GM21737 (cell line): ENCODE data around the gene CLDN19.
"Not testable (repeated sequence)": the region's sequence is repeated elsewhere in the genome, so short reads cannot be mapped to it uniquely, and the experiment has no call there.

Source experiments
- ATAC-seq: cut with Tn5 transposase; IDR thresholded peaks from one replicate; pipeline ENCODE4 v1.9.1; 2021; ENCODE audit warnings: mild to moderate bottlenecking, moderate library complexity; ENCODE audit not compliant: unreplicated experiment

The CLDN19 gene

DNA sequence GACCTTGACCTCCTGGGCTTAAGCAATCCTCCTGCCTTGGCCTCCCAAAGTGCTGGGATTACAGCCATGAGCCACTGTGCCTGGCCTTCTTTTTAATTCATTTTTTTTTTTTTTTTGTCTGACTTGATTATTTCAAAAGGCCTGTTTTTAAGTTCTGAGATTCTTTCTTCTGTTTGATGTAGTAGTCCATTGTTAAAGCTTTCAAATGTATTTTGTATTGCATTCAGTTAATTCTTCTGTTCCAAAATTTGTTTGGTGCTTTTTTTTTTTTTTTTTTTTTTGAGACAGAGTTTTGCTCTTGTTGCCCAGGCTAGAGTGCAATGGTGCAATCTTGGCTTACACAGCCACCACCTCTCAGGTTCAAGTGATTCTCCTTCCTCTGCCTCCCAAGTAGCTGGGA, 25.6 kb downstream of the CLDN19 start:
- not testable (repeated sequence) for ATAC-seq

DNA sequence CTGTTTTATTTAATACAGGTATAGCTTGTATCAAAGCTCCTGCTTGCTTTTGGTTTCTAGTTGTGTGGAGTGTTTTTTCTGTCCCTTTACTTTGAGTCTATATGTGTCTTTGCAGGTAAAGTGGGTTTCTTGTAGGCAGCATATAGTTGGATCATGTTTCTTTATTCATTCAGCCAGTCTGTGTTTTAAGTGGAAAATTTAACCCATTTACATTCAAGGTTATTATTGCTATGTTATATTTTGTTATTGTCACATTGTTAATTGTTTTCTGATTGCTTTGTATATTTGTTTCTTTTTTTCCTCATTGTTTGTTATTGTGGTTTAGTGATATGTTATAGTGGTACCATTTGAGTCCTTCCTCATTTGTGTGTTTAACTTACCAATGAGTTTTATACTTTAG, 26.7 kb downstream of the CLDN19 start:
- ATAC-seq = no peak

DNA sequence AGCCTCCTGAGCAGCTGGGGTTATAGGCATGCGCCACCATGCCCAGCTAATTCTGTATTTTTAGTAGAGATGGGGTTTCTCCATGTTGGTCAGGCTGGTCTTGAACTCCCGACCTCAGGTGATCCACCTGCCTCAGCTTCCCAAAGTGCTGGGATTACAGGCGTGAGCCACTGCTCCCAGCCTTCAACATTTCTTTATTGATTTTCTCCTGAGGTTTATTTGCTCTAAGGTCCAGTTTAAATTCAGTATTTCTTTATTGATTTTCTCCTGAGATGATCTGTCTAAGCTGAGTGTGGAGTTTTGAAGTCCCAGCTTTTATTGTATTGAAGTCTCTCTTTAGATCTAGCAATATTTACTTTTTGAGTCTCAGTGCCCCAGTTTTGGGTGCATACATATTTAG, 27.2 kb downstream of the CLDN19 start:
- not testable (repeated sequence) for ATAC-seq

DNA sequence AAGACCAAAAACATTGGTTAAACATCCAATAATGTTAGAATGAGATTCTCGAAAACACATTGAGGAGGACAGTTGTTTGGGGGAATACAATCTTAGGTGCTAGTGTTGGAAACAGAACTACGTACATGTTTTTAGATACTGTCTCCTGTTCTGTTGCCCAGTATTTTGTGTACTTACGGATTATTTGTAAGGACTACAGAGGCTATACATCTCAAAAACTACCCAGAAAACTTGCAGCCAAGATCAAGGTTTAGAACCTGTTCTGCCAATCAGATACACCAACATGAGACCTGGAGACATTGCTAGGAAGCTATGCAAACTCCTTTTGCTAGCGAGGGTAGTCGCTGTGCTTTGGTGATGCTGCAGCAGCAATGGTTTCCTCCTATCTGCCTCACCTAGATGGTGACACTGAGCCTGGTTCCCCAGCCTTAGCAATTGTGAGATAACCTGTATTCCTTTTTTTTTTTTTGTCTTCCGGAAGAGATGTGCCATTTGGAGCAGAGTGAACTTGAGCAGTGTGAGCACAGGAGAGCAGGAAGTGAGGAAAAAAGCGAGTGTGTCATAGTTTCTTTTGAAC, 36.1 kb downstream of the CLDN19 start:
- no peak for ATAC-seq

DNA sequence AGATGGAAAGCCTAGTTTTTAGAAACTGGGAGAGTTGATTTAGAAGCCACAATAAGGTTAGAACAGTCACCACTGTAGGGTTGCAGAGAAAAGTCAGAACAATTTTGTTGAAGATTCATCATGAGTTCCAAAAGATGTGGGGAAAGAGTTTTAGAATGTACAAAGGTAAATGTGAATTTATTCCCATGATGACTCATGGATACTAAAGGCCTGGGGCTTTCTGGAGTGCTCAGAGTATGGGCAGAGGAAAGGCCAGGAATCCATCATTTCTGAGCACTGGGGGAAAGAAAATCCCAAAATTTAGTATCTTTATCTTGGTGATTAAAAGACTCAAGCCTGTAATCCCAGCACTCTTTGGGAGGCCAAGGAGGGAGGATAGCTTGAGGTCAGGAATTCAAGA, 40.0 kb downstream of the CLDN19 start:
- no peak for ATAC-seq

DNA sequence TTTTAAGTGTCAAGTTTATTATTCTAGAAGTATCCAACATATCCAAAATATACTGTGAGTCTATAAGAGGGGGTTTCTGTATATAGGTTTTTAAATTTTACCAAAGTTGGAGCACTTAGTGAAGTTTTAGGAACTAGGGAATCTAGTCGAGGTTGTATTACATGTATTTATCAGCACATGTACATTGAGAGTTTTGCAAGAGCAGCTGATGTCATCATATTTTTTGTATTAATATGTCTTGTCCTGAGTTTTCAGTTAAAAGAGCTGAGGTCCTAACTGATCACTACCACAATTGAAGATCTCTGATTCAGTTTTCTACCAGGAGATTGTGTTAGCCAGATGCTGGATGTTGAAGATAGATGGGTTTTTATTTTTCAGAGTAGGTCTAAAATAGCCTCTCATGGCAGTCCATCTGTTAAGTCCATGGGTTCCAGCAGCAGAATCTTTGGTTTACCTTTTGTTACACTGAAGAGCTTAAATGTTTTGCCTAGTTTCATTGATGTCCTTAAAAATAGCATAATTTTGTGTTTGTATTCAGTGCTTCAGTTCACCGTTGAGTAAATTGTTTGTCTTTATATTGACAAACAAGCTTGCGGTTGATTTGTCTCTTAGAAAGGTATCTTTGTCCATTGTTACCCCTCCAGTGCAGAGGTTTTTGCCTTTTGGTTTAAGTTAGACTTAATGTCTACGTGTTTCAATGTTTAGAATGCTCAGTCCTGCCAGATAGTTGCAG, 41.8 kb downstream of the CLDN19 start:
- no peak for ATAC-seq

DNA sequence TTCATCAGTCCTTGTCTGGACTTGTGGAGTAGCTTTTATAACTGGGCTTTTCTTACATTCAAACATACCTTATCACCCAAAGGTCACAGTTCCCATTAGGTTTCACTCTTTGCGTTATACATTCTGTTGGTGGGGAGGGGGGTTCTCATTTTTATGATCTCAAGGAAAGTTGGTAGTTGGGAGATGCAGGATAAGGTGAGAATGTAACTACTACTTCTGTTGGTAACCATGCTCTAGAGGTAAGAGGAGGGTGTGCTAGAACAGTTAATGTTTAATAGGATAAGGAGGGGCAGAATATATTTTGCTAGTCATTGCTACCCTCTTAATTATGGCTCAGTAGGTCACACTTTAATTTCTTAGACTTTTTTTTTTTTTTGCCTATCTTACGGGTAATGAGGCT, 47.1 kb downstream of the CLDN19 start:
- no peak for ATAC-seq

DNA sequence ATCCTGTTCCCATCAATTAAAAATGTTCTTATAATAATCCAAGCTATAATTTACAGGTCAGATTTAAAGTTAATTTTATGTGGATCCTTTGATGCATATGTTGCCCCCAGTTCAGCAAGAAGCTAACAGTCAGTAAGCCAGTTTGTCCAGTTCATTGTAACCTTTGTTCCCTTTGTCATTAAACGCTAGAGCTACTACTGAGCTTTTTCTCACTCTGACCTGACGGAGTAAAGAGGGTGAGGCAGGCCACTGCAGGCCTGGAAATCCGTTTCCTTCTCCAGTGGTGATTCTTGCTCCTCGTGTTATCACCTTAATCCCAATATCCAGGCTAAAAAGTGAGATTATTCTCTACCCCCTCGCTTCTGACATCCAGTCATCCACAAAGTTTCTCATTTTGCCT, 47.6 kb downstream of the CLDN19 start:
- ATAC-seq = no peak

DNA sequence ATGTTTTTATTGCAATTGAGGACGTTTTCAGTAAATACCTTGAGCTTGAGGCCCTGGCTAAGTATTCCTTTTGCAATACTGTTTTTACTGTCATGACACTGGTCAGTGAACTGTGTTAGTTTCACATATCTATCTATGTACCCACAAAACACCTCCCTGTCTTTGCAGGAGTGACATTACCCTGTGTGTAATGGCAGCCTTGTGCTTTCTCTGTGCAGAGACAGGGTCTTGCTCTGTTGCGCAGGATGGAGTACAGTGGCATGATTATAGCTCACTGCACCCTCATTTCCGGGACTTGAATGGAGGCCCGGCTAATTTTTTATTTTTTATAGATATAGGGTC, 48.9 kb downstream of the CLDN19 start:
- ATAC-seq = no peak

DNA sequence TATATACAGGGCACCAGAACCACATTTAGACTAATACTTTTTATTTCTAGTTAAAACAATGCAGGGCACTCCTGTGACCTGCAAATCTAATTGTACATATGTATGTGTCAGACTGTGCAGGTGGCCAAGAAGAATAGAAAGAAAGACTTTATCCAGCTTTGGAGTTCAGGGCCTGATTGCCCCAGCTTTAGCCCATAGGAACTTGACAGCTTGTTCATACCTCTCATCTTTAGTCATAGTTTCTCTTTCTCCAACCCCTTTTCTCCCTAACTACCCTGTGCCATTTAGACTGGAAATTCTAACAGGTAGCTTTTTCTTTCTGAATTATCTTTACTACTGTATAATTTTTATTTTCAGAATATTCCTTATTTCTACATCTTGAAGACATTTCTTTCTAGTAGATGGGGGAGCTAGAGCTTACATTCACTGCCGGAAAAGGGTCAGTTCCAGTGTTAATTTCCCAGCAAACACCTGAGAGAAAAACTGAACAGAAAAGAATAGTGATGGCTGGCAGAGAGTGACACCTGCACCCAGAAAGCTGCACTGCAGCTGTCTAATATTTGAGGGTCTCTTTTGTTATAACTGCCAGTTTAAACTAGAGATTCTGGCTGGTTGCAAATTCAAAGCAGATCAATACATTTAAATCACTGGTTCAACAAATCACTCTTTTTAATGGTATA, 49.4 kb downstream of the CLDN19 start:
- ATAC-seq = no peak

DNA sequence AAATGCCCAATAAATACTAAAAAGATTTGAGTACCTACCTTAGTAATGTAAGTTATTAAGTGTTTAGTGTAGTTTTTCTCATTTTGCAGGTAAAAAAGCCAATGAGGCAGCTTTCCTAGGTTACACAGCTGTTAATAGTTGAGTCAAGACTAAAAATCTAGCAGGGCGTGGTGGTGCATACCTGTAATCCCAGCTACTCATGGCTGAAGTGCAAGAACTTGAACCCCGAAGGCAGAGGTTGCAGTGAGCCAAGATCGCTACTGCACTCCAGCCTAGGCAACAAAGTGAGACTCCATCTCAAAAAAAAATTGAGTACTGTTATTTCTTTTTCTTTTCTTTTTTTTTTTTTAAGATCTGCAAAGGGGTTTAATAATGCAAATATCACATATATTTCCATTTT, 50.1 kb downstream of the CLDN19 start:
- ATAC-seq = no peak

DNA sequence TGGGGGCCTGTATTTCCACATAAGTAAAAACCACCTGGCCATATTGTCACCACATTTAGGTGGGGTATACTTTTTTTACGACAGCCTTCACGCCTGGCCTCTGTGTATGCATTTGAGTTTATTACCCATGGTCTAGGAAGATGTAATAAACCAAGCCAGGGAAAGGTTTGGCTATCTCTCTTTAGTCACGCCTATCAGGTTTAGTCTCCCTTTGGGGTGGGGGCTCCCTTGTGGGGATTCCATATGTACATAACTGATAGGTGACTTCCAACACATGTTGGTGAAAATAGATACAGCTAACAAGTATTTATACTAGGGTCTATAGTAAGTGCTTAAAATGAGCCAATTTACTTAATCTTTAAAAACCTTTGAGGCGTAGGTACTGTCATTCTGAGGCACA, 53.6 kb downstream of the CLDN19 start:
- no peak for ATAC-seq

DNA sequence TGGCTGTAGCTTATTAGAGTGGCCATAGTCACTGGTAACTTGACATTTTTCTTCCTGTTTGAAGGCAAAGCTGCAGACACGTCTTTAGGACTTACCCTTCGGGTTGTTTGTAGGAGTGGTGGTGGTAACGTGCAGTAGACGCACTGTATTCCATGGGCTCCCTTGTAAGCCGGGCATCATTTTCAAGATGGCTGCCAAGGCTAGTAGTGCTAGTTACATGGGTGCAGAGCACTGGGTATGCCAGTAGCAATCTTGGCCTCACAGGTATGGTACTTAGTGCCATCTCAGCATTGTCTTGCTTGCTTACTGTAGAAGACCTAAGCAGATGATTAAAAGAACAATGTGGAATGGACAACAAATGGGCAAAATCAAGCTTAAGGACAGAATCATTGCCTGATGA, 55.9 kb downstream of the CLDN19 start:
- ATAC-seq = no peak
